Stimulated activated CD4-positive, alpha-beta T cell treated with anti-CD3 and anti-CD28 coated beads, TNF-alpha, amount 100 ng/mL, for 48 hours (primary cell): ENCODE measurements around the gene THY1.
"Not testable (repeated sequence)": the region's sequence is repeated elsewhere in the genome, so short reads cannot be mapped to it uniquely, and the experiment has no call there.

Source experiments
- DNase-seq, 3 donors: peaks; one replicate each; pipeline ENCODE4 v3.0.0-alpha.2; 2020; ENCODE audit warnings: low read depth in 3 of 3

THY1 gene

DNA sequence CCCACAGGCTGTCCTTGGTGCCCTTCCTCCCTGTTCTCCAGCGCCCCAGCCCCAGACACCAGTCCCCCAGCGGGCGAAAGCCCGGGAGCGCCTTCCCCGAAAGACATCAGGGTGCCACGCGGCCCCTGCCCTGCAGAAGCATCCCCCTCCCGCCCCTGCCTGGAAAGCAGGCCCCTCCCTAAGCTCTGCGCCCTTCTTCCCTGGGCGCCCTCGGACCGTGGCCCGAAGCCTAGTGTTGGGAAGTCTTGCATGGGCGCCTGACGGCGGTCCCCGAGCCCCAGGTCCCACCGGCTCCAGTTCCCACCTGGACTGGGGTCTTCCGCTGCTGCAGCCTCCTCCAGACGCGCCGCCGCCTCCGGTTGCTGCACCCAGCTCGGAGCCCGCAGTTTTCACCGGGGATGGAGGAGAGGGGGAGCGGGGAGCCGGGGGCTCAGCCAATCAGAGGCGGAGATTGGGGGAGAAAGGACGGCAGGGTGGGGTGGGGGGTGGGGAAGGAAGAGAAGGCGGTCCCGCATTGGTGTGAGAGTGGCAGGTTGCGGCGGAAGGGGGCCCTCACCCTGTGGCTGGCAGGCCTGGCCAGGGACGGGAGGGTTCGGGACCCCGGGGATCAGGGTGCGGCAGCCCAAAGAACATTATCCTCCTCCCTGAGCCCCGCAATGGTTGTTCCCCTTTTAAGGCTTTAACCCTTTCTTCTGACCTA lies at the start of gene THY1:
THY1 (minus strand) TSS at position 364 of the 700 bp plus-strand sequence. CDS start 2,267 bp downstream, outside the sequence.
- no peak for DNase-seq

DNA sequence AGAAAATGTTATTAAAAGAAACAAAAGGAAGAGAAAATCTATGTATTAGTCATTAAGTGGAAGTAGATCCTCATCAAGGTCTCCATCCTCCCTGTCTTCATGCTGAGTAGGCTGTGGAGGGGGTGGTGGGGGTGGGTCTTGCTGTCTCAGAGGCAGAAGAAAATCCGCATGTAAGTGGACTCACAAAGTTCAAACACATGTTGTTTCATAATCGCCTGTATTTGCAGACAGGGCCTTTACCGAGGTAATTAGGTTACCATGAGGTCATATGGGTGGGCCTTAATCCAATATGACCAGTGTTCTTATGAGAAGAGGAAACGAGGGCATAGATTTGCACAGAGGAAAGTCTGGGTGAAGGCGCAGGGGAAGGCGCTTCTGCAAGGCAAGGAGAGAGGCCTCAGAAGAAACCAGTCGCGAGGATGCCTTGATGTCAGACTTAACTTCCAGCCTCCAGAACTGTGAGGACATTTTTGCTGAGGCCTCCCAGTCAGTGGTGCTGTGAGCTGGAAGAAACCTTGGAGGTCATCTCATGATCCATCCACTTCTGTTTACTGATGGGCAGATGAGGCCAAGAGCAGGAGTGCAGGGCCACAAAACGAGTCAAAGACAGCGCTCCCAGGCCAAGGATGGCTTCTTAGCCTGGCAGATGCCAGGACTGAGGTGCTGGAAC lies 49.3 kb upstream of the THY1 start:
- DNase-seq, result no peak

DNA sequence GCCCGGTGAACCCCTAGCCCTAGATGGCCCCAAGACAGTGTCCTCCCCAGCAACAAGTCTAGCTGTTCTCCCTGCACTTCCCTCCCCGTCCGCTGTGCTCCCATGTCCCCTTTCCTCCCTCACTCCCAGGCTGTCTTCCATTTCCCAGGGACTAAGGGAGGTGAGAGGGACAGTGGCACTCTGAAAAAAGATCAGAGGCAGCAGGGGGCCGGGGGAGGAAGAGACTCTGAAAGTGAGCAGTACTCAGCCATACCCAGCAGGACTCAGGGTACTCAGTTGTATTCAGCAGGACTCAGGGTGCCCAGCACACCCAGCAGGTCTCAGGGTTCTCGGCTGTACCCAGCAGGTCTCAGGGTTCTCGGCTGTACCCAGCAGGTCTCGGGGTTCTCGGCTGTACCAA lies 48.4 kb upstream of the THY1 start:
- no peak for DNase-seq

DNA sequence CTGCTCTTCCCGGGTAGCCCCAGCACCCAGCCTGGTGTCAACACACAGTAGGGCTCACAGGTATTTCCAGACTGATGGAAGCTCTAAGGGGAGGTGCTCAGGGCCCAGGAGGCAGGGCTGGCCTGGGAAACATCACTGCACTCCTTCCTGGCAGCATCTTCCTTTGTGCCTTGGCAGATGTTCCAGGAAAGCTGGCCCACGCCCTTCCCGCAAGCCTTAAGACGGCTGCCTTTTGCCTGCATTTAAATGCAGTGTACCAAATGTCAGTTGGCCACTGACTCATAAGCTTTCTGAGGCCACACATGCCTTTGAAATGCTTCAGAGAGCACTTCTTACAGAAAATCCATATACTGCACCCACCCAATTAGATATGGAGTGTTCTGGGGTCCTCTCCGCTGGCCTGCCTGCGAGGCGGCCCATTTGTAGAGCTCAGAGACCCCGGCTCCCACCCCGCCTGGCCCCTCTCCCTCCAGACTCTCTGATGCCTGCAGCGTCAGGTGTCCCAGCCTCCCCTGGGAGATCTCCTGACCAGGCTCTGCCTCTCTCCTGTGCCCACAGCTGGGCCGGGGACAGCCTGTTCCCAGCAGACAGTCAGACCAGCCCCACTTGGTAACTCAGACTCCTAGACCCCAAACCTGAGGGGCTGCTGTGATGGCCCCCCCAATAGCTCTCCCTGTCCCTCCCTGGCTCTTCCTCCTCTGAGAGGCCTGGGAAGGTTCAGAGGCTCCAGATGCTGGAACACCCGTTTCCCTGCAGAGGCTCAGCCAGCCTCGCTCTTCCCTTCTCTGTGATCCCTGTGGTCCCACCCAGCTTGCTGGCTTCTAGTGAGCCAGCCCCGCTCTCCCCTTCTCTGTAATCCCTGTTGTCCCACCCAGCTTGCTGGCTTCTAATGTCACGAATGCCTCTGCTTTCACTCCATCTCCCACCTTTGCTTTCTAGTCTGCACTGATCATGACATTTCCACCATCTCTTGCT lies 47.6 kb upstream of the THY1 start:
- no peak for DNase-seq

DNA sequence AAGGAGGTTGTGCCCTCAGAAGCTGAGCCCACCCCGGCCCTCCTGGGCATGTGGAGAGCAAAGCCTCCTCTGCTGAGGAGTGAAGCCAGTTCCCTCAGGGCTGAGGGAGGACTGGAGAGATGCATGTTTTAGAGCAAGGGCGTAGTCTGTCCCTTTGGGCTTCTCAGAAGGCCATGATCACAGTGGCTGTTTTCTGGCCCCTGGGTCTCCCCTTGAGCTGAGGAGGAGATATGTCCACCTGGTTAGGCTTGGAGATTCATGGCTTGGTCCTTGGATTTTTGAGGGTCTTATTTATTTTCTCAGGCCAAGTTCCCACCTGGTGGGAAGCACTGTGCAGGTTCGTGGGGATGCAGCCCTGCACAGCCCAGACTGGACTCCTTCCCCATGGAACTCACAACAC lies 46.5 kb upstream of the THY1 start:
- no peak for DNase-seq

DNA sequence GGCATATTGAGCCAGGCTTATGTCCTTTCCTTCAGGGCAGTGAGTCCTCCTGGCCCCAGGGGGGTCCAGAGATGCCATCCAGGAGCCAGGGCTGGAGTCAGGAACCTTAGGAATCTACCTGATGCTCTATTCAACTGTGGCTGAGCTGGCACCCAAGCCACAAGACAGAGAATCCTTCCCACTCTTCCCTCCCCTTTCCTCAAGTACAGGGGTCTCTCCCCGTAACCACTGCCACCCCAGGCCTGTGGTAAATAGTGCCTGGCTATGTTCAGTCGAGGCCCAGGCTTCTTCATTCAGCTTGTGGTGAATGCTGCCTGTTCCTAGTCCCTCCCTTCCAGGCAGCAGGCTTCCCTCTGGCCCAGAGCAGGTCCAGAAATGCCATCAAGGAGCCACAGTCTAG lies 45.5 kb upstream of the THY1 start:
- no peak for DNase-seq

DNA sequence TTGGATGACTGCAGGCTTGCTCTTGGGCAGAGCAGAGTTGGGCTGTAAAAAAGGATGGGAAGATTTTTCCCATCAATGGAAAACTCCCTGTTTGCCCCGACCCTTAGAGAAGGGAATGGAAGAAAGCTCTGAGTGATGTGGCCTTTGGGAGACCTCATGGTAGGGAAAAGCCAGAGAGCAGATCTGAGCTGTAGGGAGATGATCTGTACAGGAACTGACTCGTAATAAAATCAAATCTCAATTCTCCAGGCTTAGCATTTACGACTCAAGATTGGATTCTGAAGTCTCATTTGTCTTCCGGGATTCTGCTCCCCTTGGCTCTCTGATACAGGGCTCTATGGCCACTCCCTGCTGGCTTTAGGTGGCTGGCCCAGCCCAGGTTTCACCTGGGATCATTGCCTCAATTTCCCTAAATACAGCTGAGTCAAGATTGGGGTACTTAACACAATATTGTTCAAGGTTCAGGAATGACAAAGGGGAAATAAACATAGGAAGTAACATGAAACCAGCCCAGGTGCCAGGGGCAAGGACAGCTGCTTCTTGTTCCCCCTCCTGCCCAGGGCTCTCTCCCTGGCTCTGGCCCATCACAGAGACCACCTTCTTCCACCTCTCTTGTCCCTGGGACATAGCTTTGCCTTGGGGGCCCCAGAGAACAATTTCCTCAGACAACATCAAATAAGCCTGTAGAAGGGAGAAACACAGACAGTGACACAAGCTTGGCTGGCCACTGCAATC lies 38.4 kb upstream of the THY1 start:
- DNase-seq, result no peak

DNA sequence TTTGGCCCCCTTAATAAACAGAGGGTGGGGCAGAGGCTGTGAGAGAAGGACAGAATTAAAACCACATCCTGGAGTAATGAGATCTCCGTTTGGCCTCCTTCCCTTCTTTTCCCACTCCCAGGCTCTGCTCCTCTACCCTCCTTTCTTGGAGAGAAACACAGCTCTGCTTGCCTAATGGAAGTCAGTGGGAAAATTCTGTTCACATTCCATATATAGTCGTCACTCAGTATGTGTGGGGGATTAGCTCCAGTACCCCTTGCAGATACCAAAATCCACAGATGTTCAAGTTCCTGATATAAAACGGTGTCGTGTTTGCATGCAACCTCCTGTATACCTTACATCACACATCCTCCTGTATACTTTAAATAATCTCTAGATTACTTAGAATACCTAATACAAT lies 37.6 kb upstream of the THY1 start:
- no peak for DNase-seq

DNA sequence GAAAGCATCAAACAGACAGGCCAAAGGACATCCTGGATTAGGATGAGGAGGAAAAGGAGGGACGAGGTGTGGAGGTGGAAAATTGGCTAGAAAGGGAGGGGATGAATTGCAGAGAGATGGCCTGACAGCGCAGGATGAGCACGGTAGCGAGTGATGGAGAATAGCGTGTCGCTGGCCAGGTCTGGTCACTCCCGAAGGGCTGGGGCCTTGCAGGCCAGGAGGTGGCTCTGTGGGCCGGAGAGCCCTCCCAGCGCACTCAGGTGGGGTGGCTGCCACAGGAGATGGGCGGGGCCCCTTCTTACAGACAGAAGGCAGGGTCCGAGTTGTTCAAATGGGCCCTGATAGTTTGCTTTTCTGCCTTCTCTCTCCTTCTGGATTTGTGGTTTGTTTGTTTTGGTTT lies 37.1 kb upstream of the THY1 start:
- no peak for DNase-seq

DNA sequence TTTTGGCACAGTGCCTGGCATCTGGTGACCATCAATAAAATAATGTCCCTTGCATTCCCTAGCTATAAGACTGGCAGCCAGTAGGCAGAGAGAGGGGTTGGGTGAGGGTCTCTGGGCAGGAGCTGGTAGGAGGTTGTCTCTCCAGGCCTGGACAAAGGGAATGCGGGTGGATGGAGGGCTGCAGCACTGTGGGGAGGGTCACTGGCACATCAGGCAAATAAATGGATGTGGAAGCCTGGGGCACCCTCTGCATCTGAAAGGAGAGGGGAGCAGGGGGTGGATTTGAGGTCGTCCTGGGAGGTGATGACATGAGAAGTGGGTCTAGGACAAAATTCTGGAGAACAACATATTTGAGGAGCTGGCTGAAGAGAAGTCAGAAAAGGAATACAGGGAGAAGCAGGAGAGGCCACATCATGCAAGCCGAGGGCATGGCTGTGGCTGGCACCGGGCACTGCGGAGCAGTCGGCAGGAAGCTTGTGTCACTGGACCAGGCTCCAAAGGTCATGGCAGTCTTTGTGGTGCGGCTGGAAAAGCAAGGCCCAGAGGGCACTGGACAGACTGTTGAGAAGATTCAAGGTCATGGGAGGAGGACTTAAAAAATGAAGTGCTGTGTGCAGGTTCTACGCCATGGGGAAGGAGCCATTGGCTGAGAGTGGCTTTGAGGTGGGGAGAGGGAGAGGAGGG lies 36.5 kb upstream of the THY1 start:
- DNase-seq, result no peak

DNA sequence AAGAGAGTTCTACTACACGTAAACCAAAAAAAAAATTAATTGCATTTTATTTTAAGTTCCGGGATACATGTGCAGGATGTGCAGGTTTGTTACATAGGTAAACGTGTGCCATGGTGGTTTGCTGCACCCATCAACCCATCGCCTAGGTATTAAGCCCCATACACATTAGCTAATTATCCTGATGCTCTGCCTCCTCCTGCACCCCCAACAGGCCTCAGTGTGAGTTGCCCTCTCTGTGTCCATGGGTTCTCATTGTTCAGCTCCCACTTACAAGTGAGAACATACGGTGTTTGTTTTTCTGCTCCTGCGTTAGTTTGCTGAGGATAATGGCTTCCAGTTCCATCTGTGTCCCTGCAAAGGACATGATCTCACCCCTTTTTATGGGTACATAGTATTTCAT lies 32.7 kb upstream of the THY1 start:
- DNase-seq, result not testable (repeated sequence)

DNA sequence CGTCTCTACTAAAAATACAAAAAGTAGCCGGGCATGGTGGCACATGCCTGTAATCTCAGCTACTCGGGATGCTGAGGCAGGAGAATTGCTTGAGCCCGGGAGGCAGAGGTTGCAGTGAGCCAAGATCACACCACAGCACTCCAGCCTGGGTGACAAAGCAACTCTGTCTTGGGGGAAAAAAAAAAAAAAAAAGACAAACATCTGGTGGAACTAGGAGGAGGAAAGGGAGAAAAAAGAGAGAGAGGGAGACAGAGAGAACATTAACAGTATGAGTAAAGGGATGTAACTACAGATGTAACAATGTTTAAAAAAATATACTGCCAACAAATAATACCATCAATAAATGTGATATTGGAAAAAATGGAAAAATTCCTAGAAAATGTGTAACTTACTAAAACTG lies 32.3 kb upstream of the THY1 start:
- not testable (repeated sequence) for DNase-seq

DNA sequence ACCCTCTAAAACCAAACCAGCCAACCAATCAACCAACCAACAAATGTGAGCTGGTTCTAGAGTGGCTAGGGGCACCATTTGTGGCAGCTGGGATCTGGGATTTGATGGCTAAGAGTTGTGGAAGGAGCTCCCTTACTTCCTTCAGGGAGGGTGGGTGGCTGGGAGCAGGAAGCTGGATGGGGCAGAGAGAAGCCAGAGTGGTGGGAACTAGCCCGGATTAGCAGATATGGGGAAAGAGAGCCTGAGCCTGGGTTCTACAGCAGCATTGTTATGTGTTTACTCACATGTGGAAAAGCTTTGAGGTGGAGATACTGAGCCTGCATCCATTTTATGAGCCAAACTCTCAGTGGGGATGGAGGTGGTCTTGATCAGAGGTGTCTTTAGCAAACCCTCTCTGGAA lies 30.9 kb upstream of the THY1 start:
- DNase-seq, result no peak

DNA sequence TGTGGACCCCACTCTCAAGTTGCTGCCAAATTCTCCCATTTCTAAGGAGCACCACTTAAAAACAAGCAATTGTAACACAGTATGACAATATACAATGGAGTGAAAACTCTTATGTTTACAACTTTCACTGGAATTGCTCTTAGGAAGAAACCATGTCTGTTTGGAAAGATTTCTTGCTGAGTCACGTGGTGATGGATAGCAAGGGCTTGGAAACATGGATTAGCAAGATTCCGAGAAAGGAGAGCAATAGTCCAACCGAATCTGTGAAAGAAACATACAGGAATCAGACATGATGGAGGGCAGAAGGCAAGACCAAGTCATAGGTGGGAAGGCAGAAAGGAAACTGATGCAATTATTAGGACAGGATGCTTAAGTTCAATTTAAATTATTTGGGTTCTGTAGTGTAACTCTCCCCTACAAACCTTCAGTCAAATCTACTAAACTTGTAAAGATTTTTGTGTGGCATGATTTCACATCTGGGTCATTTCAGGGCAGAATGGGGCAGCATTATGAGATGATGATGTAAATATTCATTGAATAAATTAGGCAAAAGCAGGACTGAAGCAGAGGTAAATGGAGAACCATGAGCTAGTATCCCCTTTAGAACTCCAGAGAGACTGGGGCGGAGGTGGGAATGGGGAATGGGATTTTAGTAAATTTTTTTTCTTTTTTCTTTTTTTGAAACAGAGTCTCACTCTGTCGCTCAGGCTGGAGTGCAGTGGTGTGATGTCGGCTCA lies 27.8 kb upstream of the THY1 start:
- DNase-seq, result no peak

DNA sequence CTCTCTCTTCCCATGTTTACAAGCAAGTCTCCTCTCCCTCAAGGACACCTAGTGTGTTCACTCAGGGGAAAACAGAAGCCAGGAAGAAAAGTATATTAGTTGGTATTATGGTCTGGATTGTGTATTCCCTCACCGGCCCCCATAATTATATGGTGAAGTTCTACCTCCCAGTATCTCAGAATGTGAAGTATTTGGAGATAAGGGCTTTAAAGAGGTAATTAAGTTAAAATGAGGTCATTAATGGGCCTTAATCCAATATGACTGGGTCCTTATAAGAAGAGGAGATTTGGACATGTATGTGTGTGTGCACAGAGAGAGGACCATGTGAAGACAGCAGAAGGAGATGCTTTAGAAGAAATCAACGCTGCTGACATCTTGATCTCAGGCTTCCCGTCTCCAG lies 26.5 kb upstream of the THY1 start:
- no peak for DNase-seq

DNA sequence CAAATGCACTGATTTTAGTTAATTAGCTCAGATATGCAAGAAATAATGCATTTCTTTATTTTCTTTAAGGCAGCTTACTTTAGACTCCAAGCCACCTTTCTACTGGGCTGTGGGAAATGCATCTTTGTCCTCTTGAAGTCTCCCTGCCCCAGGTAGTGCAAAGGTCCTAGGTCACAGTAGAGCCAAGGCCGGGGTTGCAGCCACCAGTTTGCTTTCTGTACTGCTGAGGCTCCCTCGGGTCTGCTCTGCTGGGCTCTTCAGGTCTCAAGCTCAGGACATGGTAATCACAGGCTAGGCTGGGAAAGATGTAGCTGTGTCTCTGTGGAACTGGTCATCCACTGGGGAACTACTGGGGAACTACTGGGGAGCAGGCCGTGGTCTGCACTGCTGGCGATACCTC lies 25.4 kb upstream of the THY1 start:
- DNase-seq, result no peak

DNA sequence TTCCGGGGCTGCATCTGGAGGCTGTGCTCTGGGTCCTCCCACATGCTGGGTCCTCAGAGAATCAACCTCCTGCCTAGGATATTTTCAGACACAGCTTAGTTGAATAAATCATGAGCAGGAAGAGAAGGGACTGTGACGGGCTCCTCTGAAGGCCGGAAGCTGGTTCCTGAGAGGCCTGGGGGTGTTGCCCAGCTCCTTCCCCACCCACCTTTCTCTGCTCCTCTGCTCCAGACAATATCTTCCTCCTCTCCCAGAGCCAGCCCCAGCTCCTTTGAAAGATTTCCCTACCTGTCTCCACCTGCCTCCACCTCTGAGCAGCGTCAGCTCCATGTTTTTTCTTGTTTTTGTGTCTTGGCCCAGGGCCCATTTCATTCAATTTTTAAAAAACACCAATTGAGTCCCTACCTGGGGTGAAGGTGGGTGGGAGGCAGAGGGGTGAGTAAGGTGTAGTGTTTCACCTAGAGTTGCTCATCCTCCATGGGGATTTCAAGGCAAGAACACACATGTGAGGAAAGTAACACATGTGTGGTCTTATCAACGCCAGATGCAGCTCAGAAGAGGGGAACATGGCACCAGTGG lies 24.8 kb upstream of the THY1 start:
- no peak for DNase-seq

DNA sequence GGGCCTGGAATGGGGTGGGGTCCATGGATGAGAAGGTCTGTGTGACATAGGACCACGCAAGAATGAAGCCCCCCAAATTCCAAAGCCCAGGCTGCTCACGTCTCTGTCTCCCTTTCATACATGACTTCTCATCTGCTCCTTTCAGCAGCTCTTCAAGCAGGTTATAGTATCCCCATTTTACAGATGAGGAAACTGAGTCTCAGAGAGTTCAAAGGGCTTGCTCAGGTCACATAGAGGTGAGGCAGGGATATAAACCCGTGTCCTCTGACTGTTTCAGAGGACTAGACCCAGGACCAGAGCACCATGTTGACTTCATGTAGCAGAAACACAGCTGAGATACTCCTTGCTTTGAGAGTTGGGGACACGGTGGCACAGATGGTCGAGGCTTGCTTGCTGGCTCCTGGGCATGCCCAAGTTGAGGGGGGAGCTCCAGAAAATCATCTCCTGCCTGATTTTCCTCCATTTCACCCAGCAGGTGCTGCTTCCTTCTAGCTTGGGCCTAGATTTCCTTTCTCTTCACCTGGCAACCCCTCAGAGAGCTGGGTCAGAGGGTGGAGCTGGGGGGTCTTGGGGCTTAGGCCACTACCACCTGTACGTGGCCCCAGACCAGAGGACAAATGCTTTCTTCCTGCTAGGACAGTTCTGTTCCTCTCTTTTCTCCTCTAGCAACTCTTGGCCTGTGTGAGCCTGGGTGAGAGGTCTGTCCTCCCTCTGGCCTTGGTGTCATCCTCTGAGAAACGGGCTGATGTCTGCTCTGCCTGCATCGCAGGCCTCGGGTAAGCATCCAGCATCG lies 24.1 kb upstream of the THY1 start:
- no peak for DNase-seq

DNA sequence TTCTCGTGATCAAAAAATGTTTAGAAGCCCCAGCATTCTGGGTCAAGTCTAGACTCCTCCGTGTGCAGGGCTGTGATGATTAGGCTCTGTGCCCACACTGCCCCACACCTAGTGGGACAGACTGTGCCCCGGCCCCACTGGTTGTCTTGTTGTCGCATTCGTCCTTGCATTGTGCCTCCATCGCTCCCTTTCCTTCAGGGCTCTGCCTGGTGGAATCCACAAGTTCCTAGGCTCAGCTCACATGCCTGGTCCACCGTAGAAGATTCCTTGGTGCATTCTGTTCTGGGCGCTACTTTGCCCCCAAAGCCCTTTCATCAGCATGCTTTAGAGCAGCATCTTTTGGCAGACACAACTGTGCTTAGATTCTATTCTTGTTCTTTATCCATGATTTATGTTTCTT lies 23.5 kb upstream of the THY1 start:
- DNase-seq, result no peak
